Measurements from ENCODE around the gene NEK5.
A peak's percentile ranks its signal among the peaks of the same experiment; 100 is the strongest.
"Not testable (repeated sequence)": the region's sequence is repeated elsewhere in the genome, so short reads cannot be mapped to it uniquely, and the experiment has no call there.

The NEK5 gene

GRCh38 chr13:52165411-52165810, 36.5 kb upstream of the NEK5 start:
- TF ChIP-seq CTCF (IDR thresholded peaks at IDR 0.05; ENCODE audit: low read depth, low read length) = no peak
- DNase-seq (ENCODE audit: low read depth in 2 of 2) = no peak

GRCh38 chr13:52164989-52165388, 36.1 kb upstream of the NEK5 start:
- H3K4me3 ChIP-seq (replicated peaks in 1 of 2; ENCODE audit: low read depth in 2 of 2, low read length in 2 of 2) = no peak overlapping the region
- TF ChIP-seq CTCF (IDR thresholded peaks at IDR 0.05; ENCODE audit: low read depth, low read length) = no peak
- DNase-seq (ENCODE audit: low read depth in 2 of 2) = no peak

More at GRCh38 chr13:52165411-52165810, 36.5 kb upstream of the NEK5 start:
- H3K4me3 ChIP-seq (replicated peaks in 1 of 2; ENCODE audit: low read depth in 2 of 2, low read length in 2 of 2) = no peak overlapping the region

DNA sequence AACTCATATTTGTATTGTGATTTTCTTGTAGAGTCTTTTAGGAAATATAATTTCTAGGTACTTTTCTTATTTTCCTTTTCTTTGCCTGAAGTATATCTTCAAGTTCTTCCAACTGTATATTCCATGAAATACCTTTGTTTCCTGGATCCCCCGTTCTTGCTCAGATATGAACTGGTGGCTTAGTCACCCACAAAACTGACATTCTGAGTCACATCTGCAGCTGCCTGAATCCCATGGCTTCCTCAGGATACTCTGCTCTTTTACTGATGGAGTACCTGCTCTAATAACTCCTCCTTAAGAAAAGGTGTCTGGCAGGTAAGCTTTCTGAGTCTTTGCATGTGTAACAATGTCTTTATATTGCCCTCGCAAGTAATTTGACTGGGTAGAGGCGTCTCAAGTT, 35.0 kb upstream of the NEK5 start:
- not testable (repeated sequence) for H3K4me3 ChIP-seq (replicated peaks in 1 of 2; ENCODE audit: low read depth in 2 of 2, low read length in 2 of 2)
- DNase-seq (ENCODE audit: low read depth in 2 of 2) = peak in 1 of 2 donors; percentile 22

DNA sequence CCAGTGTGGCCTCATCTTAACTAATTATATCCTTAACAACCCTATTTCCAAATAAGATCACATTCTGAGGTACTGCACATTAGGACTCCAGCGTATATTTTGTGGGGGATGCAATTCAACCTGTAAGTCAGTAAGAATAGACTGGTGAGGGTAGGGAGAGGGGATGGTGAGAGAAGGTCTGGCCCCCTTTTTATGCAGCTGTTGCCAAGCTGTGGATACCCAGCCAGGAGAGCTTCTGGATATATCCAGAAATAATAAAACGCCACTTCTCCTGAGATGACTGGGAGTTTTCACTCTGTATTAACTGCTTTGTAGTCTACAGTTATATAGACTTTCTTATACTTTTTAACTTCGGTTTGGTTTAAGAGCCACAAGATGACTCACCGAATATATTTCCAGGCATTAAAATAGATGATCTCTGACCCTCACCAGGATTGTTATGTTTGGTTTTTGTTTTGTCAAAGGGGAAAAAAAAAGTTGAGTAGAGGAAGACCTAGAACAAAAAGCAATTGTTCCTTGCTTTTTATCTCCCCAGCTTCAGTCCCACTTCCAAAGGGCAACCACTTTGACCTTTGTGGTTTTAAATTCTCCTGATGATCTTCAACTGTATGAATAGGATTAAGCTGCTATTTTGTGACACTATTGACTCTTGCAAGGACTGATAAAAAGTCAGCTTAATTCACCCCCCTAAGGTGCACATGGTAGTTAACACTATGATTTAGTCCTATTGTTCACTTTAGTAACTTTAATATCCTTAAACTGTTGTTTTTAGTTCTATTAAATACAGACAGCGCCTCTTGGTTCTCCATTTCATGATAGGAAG, 33.6 kb upstream of the NEK5 start:
- peak; percentile 42 to 63 for DNase-seq (ENCODE audit: low read depth in 2 of 2)
- TF ChIP-seq CTCF (IDR thresholded peaks at IDR 0.05; ENCODE audit: low read depth, low read length) = no peak

DNA sequence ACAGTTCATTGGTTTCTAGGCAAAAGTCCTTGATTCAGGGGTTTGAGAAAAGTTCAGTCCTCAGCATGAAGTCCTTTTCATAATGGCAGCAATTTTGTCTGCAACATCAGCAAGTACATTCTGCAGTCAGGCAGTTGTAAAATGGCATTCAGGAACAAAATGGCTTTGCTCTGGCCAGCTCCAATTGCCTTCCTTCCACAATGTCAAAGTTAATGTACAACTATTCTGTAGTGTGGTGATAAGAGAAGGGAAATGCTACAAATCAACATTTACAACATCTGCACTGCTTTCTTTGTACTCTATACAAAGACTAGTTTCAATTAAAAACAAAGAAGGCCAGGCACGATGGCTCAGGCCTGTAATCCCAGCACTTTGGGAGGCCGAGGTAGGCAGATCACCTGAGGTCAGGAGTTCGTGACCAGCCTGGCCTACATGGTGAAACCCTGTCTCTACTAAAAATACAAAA, 32.3 kb upstream of the NEK5 start:
- no peak for DNase-seq (ENCODE audit: low read depth in 2 of 2)
- H3K4me3 ChIP-seq (replicated peaks in 1 of 2; ENCODE audit: low read depth in 2 of 2, low read length in 2 of 2) = no peak overlapping the region
- TF ChIP-seq CTCF (IDR thresholded peaks at IDR 0.05; ENCODE audit: low read depth, low read length) = no peak

More for the DNA sequence above, 33.6 kb upstream of the NEK5 start:
- H3K4me3 ChIP-seq (replicated peaks in 1 of 2; ENCODE audit: low read depth in 2 of 2, low read length in 2 of 2) = no peak overlapping the region

- no peak for TF ChIP-seq CTCF (IDR thresholded peaks at IDR 0.05; ENCODE audit: low read depth, low read length)
- H3K4me3 ChIP-seq (replicated peaks in 1 of 2; ENCODE audit: low read depth in 2 of 2, low read length in 2 of 2) = no peak overlapping the region
- DNase-seq (ENCODE audit: low read depth in 2 of 2) = no peak
Measured at GRCh38 chr13:52160506-52160905, 31.6 kb upstream of the NEK5 start.

- no peak for DNase-seq (ENCODE audit: low read depth in 2 of 2)
- H3K4me3 ChIP-seq (replicated peaks in 1 of 2; ENCODE audit: low read depth in 2 of 2, low read length in 2 of 2) = no peak overlapping the region
- no peak for TF ChIP-seq CTCF (IDR thresholded peaks at IDR 0.05; ENCODE audit: low read depth, low read length)
Measured at GRCh38 chr13:52160053-52160452, 31.2 kb upstream of the NEK5 start.
